DOHH2 (cell line): ENCODE data around the gene ZSCAN5A.

Experiments used
- H3F3A ChIP-seq: fragments of 200-600 bp; sonication (generic), shearing (Covaris generic); 2 replicates; pipeline ENCODE4 v1.6.0; 2016; ENCODE audit warnings: antibody characterized with exemption, mild to moderate bottlenecking; ENCODE audit not compliant: control insufficient read depth, insufficient read depth
- H3K27ac ChIP-seq: fragments of 200-600 bp; sonication (generic); 2 replicates; pipeline ENCODE4 v1.5.1; 2014; ENCODE audit warnings: low read depth, mild to moderate bottlenecking, low read length, moderate library complexity
- H3K27me3 ChIP-seq: fragments of 200-600 bp; sonication (generic); 2 replicates; pipeline ENCODE4 v1.6.1; 2014; ENCODE audit warnings: mild to moderate bottlenecking, low read length, mixed read lengths; ENCODE audit not compliant: control insufficient read depth
- H3K36me3 ChIP-seq: fragments of 200-600 bp; sonication (generic); 2 replicates; pipeline ENCODE4 v1.6.1; 2014; ENCODE audit warnings: mild to moderate bottlenecking, low read length, moderate library complexity, mixed read lengths; ENCODE audit not compliant: control insufficient read depth
- H3K4me1 ChIP-seq: fragments of 200-600 bp; sonication (generic); 2 replicates; pipeline ENCODE4 v1.6.1; 2014; ENCODE audit warnings: mild to moderate bottlenecking, low read length, mixed read lengths; ENCODE audit not compliant: control insufficient read depth
- H3K4me2 ChIP-seq: fragments of 200-600 bp; sonication (generic); 2 replicates; pipeline ENCODE4 v1.6.0; 2014; ENCODE audit warnings: mild to moderate bottlenecking, low read length, moderate library complexity
- H3K4me3 ChIP-seq: fragments of 200-600 bp; sonication (generic); 2 replicates; pipeline ENCODE4 v1.5.1; 2014; ENCODE audit warnings: mild to moderate bottlenecking, low read length, mixed read lengths
- H3K79me2 ChIP-seq: fragments of 200-600 bp; sonication (generic); 2 replicates; pipeline ENCODE4 v1.6.1; 2014; ENCODE audit warnings: mild to moderate bottlenecking, low read length, mixed read lengths; ENCODE audit not compliant: control insufficient read depth
- H3K9me2 ChIP-seq: fragments of 200-600 bp; sonication (generic); replicated peaks from 2 replicates; pipeline ENCODE4 v1.6.1; 2014; ENCODE audit warnings: mild to moderate bottlenecking, low read length, mixed read lengths; ENCODE audit not compliant: control insufficient read depth
- H3K9me3 ChIP-seq: fragments of 200-600 bp; sonication (generic); 2 replicates; pipeline ENCODE4 v1.6.1; 2014; ENCODE audit warnings: antibody characterized with exemption, low read length, mixed read lengths; ENCODE audit not compliant: control insufficient read depth, insufficient read depth
- H4K20me1 ChIP-seq: fragments of 200-600 bp; sonication (generic); 2 replicates; pipeline ENCODE4 v1.6.0; 2014; ENCODE audit warnings: low read depth, mild to moderate bottlenecking, antibody characterized with exemption, low read length, moderate library complexity; ENCODE audit not compliant: control insufficient read depth, insufficient read depth
- EZH2phosphoT487 ChIP-seq: fragments of 200-600 bp; sonication (generic); IDR thresholded peaks from 2 replicates; pipeline ENCODE4 v1.6.1; 2017; ENCODE audit warnings: borderline replicate concordance, mild to moderate bottlenecking, antibody characterized with exemption, low read length, moderate library complexity, mixed read lengths
- TF ChIP-seq, protein P1 (sequence below): fragments of 200-600 bp; sonication (generic); IDR thresholded peaks from one replicate; pipeline ENCODE4 v1.5.1; 2014; ENCODE audit warnings: antibody characterized with exemption, mild to moderate bottlenecking, low read depth, low read length; ENCODE audit not compliant: poor library complexity, severe bottlenecking

The ZSCAN5A gene

DNA sequence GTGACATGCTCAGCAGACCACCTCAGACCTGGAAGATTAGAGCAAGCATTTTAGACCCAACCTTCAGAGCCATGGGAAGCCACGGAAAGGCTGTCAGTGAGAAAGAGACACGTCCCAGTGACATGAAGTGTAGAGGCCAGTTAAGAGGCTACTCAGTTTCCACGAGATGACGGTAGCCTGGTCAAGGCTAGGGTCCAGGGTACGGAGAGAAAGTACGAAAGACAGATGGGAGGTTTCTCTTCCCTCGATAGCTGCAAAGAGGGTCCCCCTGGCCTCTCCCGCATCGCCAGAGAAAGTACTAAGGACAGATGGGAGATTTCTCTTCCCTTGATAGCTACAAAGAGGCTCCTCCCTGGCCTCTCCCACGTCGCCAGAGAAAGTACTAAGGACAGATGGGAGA, 8.6 kb downstream of the ZSCAN5A start:
- TF ChIP-seq, protein P1, sequence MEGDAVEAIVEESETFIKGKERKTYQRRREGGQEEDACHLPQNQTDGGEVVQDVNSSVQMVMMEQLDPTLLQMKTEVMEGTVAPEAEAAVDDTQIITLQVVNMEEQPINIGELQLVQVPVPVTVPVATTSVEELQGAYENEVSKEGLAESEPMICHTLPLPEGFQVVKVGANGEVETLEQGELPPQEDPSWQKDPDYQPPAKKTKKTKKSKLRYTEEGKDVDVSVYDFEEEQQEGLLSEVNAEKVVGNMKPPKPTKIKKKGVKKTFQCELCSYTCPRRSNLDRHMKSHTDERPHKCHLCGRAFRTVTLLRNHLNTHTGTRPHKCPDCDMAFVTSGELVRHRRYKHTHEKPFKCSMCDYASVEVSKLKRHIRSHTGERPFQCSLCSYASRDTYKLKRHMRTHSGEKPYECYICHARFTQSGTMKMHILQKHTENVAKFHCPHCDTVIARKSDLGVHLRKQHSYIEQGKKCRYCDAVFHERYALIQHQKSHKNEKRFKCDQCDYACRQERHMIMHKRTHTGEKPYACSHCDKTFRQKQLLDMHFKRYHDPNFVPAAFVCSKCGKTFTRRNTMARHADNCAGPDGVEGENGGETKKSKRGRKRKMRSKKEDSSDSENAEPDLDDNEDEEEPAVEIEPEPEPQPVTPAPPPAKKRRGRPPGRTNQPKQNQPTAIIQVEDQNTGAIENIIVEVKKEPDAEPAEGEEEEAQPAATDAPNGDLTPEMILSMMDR = no peak
- no peak for TF ChIP-seq EZH2phosphoT487
- Histone ChIP-seq H3K79me2 (no peaks in the 10 kb centered on the region), H3K27ac (no peak overlapping the region), H3K4me3 (no peak overlapping the region), H3K4me1 (no peaks in the 10 kb centered on the region), H3K36me3 (peaks cover 9% of the 10 kb centered on the region), H3K27me3 (no peaks in the 10 kb centered on the region), H3K9me2 (no peaks in the 10 kb centered on the region), H3K9me3 (no peaks in the 10 kb centered on the region), H4K20me1 (no peaks in the 10 kb centered on the region), H3K4me2 (no peak overlapping the region), H3F3A (no peaks in the 10 kb centered on the region)

GRCh38 chr19:56304243-56304642, 10.4 kb downstream of the ZSCAN5A start:
- TF ChIP-seq, protein P1 = no peak
- no peak for TF ChIP-seq EZH2phosphoT487
- Histone ChIP-seq H3K4me3 (no peak overlapping the region), H3K4me1 (no peaks in the 10 kb centered on the region)

DNA sequence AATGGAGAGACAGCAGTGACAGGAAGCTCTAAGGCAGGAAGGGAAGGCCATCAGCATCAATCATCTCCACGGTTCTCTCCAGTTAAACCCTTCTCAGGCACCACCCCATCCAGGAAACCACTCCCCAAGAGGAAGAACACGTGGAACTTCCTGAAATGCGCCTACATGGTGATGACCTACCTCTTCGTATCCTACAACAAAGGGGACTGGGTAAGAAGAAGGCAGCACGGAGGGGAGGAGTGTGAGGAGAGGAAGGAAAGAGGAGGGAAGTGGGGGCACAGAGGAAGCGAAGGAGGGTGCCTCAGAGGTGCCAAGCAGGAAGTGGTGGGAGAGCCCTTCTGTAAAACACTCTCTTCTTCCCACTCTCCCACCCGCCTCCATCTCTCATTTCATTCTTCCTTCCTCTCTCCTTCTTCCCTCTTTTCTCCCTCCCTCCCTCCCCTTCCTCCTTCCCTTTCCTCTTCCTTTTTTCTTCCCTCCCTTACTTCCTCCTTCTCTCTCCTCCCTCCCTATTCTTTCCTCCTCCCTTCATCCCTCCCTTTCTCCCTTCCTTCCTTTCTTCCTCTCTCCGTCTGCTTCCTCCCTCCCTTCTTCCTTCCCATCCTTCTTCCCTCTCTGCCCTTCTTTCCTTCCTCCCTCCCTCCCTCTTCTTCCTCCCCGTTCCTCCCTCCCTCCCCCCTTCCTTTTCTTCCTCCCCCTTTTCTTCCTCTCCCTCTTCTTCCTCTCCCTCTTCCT, 12.6 kb downstream of the ZSCAN5A start:
- Histone ChIP-seq H3K9me2 (no peaks in the 10 kb centered on the region), H3K27ac (no peak overlapping the region), H3K4me3 (no peak overlapping the region), H3K4me2 (no peak overlapping the region), H3F3A (no peaks in the 10 kb centered on the region), H3K36me3 (no peaks in the 10 kb centered on the region), H3K4me1 (no peaks in the 10 kb centered on the region), H3K79me2 (no peaks in the 10 kb centered on the region), H3K27me3 (no peaks in the 10 kb centered on the region), H3K9me3 (no peaks in the 10 kb centered on the region), H4K20me1 (no peaks in the 10 kb centered on the region)
- no peak for TF ChIP-seq EZH2phosphoT487
- TF ChIP-seq, protein P1 = no peak

More at GRCh38 chr19:56304243-56304642, 10.4 kb downstream of the ZSCAN5A start:
- no peaks in the 10 kb centered on the region for H4K20me1 ChIP-seq
- H3K36me3 ChIP-seq = peaks cover 7% of the 10 kb centered on the region
- H3K79me2 ChIP-seq = no peaks in the 10 kb centered on the region
- H3F3A ChIP-seq = no peaks in the 10 kb centered on the region
- H3K4me2 ChIP-seq = no peak overlapping the region
- H3K27ac ChIP-seq = no peak overlapping the region
- H3K27me3 ChIP-seq = no peaks in the 10 kb centered on the region
- no peaks in the 10 kb centered on the region for H3K9me3 ChIP-seq
- H3K9me2 ChIP-seq = no peaks in the 10 kb centered on the region
